ENCODE data around the gene ROR2.
"Not testable (repeated sequence)": the region's sequence is repeated elsewhere in the genome, so short reads cannot be mapped to it uniquely, and the experiment has no call there.

- not testable (repeated sequence) for TF ChIP-seq PATZ1 (CRISPR knock-in tag; IDR thresholded peaks at IDR 0.05; ENCODE audit: borderline replicate concordance); ARNTL (CRISPR knock-in tag; IDR thresholded peaks at IDR 0.05; ENCODE audit: borderline replicate concordance, low read depth); BACH2 (CRISPR knock-in tag; IDR thresholded peaks at IDR 0.05; ENCODE audit: borderline replicate concordance); ZFP3 (CRISPR knock-in tag; IDR thresholded peaks at IDR 0.05)
- TF ChIP-seq, protein P1, sequence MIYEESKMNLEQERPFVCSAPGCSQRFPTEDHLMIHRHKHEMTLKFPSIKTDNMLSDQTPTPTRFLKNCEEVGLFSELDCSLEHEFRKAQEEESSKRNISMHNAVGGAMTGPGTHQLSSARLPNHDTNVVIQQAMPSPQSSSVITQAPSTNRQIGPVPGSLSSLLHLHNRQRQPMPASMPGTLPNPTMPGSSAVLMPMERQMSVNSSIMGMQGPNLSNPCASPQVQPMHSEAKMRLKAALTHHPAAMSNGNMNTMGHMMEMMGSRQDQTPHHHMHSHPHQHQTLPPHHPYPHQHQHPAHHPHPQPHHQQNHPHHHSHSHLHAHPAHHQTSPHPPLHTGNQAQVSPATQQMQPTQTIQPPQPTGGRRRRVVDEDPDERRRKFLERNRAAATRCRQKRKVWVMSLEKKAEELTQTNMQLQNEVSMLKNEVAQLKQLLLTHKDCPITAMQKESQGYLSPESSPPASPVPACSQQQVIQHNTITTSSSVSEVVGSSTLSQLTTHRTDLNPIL (CRISPR knock-in tag; IDR thresholded peaks at IDR 0.05; ENCODE audit: low read depth), result not testable (repeated sequence)
- TF ChIP-seq, protein P2, sequence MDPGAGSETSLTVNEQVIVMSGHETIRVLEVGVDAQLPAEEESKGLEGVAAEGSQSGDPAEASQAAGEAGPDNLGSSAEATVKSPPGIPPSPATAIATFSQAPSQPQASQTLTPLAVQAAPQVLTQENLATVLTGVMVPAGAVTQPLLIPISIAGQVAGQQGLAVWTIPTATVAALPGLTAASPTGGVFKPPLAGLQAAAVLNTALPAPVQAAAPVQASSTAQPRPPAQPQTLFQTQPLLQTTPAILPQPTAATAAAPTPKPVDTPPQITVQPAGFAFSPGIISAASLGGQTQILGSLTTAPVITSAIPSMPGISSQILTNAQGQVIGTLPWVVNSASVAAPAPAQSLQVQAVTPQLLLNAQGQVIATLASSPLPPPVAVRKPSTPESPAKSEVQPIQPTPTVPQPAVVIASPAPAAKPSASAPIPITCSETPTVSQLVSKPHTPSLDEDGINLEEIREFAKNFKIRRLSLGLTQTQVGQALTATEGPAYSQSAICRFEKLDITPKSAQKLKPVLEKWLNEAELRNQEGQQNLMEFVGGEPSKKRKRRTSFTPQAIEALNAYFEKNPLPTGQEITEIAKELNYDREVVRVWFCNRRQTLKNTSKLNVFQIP (CRISPR knock-in tag; IDR thresholded peaks at IDR 0.05; ENCODE audit: borderline replicate concordance, low read depth), result not testable (repeated sequence)
Measured at GRCh38 chr9:91614044-91614443, 336.0 kb downstream of the ROR2 start.

Data from SK-N-SH treated with all-trans-retinoic acid at 6 μM for 48 hours (cell line).